GM18526 (cell line): Measurements from ENCODE around the gene FRMD5.

Source experiments
- POLR2A ChIP-seq: IDR thresholded peaks from 3 replicates; pipeline ENCODE4 v1.6.1; 2011; ENCODE audit not compliant: insufficient read length; ENCODE audit errors: extremely low read depth

FRMD5 gene

GRCh38 chr15:44132057-44132456, 63.0 kb downstream of the FRMD5 start:
- no peak for TF ChIP-seq POLR2A

- TF ChIP-seq POLR2A, result no peak
Observed at GRCh38 chr15:44130778-44131177, 64.3 kb downstream of the FRMD5 start.

- TF ChIP-seq POLR2A, result no peak
Observed at GRCh38 chr15:44129911-44130310, 65.2 kb downstream of the FRMD5 start.

GRCh38 chr15:44128443-44128842, 66.6 kb downstream of the FRMD5 start:
- no peak for TF ChIP-seq POLR2A

- no peak for TF ChIP-seq POLR2A
Observed at GRCh38 chr15:44125879-44126278, 69.2 kb downstream of the FRMD5 start.

GRCh38 chr15:44102675-44103254, 92.3 kb downstream of the FRMD5 start:
- TF ChIP-seq POLR2A, result no peak

- no peak for TF ChIP-seq POLR2A
Observed at GRCh38 chr15:44101944-44102343, 93.1 kb downstream of the FRMD5 start.

GRCh38 chr15:44101286-44101685, 93.8 kb downstream of the FRMD5 start:
- no peak for TF ChIP-seq POLR2A

GRCh38 chr15:44099671-44100070, 95.4 kb downstream of the FRMD5 start:
- TF ChIP-seq POLR2A, result no peak

- TF ChIP-seq POLR2A, result no peak
Observed at GRCh38 chr15:44097552-44097951, 97.5 kb downstream of the FRMD5 start.

GRCh38 chr15:44096596-44096995, 98.5 kb downstream of the FRMD5 start:
- no peak for TF ChIP-seq POLR2A

GRCh38 chr15:44094781-44095180, 100.3 kb downstream of the FRMD5 start:
- no peak for TF ChIP-seq POLR2A

GRCh38 chr15:44093836-44094235, 101.2 kb downstream of the FRMD5 start:
- no peak for TF ChIP-seq POLR2A

- no peak for TF ChIP-seq POLR2A
Observed at GRCh38 chr15:44092221-44092620, 102.8 kb downstream of the FRMD5 start.

- no peak for TF ChIP-seq POLR2A
Observed at GRCh38 chr15:44087578-44088465, 107.2 kb downstream of the FRMD5 start.

GRCh38 chr15:44084770-44085169, 110.3 kb downstream of the FRMD5 start:
- TF ChIP-seq POLR2A, result no peak
